ENCODE data around the gene HS3ST5. TPM values are rescaled to one million over a fixed set of nuclear protein-coding genes. Genes with fewer than 3 reads are reported as not detected.
"Not testable (repeated sequence)": the region's sequence is repeated elsewhere in the genome, so short reads cannot be mapped to it uniquely, and the experiment has no call there.

The HS3ST5 gene
- total RNA-seq, 1 donor: not detected

GRCh38 chr6:114053791-114054190 lies 289.0 kb downstream of the HS3ST5 start:
- Histone ChIP-seq H4K20me1 (ENCODE audit: insufficient read depth, low read length) (no peaks in the 10 kb centered on the region), H3K4me2 (ENCODE audit: insufficient read depth, low read length) (no peak overlapping the region), H3K4me3 (ENCODE audit: insufficient read depth, low read length) (no peak overlapping the region), H3K79me2 (ENCODE audit: insufficient read depth, low read length) (no peaks in the 10 kb centered on the region), H3K4me1 (ENCODE audit: insufficient read depth, low read length) (peaks cover 2% of the 10 kb centered on the region), H3K36me3 (ENCODE audit: insufficient read depth, low read length) (no peaks in the 10 kb centered on the region), H3K9me3 (ENCODE audit: low read depth, low read length) (no peaks in the 10 kb centered on the region), H3K27me3 (ENCODE audit: insufficient read depth, low read length) (no peaks in the 10 kb centered on the region), H2AFZ (ENCODE audit: low read length) (peak overlapping the region; percentile 42), H3K27ac (ENCODE audit: low read depth, low read length) (no peak overlapping the region)
- TF ChIP-seq, protein P1, sequence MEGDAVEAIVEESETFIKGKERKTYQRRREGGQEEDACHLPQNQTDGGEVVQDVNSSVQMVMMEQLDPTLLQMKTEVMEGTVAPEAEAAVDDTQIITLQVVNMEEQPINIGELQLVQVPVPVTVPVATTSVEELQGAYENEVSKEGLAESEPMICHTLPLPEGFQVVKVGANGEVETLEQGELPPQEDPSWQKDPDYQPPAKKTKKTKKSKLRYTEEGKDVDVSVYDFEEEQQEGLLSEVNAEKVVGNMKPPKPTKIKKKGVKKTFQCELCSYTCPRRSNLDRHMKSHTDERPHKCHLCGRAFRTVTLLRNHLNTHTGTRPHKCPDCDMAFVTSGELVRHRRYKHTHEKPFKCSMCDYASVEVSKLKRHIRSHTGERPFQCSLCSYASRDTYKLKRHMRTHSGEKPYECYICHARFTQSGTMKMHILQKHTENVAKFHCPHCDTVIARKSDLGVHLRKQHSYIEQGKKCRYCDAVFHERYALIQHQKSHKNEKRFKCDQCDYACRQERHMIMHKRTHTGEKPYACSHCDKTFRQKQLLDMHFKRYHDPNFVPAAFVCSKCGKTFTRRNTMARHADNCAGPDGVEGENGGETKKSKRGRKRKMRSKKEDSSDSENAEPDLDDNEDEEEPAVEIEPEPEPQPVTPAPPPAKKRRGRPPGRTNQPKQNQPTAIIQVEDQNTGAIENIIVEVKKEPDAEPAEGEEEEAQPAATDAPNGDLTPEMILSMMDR (IDR thresholded peaks at IDR 0.05; ENCODE audit: extremely low read depth, low read depth, low read length): no peak
- no peak for DNase-seq (ENCODE audit: insufficient read length, low spot score, missing footprints)

GRCh38 chr6:114052141-114052540 lies 290.7 kb downstream of the HS3ST5 start:
- Histone ChIP-seq H3K4me3 (ENCODE audit: insufficient read depth, low read length) (no peak overlapping the region), H2AFZ (ENCODE audit: low read length) (no peak overlapping the region), H3K4me1 (ENCODE audit: insufficient read depth, low read length) (peaks cover 2% of the 10 kb centered on the region), H3K27ac (ENCODE audit: low read depth, low read length) (no peak overlapping the region), H3K4me2 (ENCODE audit: insufficient read depth, low read length) (no peak overlapping the region), H3K9me3 (ENCODE audit: low read depth, low read length) (no peaks in the 10 kb centered on the region), H3K27me3 (ENCODE audit: insufficient read depth, low read length) (no peaks in the 10 kb centered on the region), H3K79me2 (ENCODE audit: insufficient read depth, low read length) (no peaks in the 10 kb centered on the region), H4K20me1 (ENCODE audit: insufficient read depth, low read length) (no peaks in the 10 kb centered on the region), H3K36me3 (ENCODE audit: insufficient read depth, low read length) (no peaks in the 10 kb centered on the region)
- DNase-seq (ENCODE audit: insufficient read length, low spot score, missing footprints): no peak
- TF ChIP-seq, protein P1 (IDR thresholded peaks at IDR 0.05; ENCODE audit: extremely low read depth, low read depth, low read length): no peak

DNA sequence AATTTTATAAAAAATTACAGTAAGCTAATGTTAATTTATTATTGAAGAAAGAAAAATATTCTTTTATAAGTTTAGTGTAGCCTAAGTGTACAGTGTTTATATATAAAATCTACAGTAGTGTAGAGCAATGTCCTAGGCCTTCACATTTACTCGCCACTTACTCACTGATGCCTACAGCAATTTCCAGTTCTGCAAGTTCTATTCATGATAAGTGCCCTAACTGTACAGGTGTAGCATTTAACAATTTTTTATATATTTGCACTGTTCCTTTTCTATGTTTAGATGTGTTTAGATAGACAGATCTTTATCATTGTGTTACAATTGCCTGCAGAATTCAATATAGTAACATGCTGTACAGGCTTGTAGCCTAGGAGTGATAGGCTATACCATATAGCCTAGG lies 291.8 kb downstream of the HS3ST5 start:
- TF ChIP-seq, protein P1 (IDR thresholded peaks at IDR 0.05; ENCODE audit: extremely low read depth, low read depth, low read length): no peak
- no peak overlapping the region for H3K27ac ChIP-seq (ENCODE audit: low read depth, low read length)
- no peaks in the 10 kb centered on the region for H3K79me2 ChIP-seq (ENCODE audit: insufficient read depth, low read length)
- no peaks in the 10 kb centered on the region for H3K27me3 ChIP-seq (ENCODE audit: insufficient read depth, low read length)
- H3K9me3 ChIP-seq (ENCODE audit: low read depth, low read length): no peaks in the 10 kb centered on the region
- no peak overlapping the region for H3K4me3 ChIP-seq (ENCODE audit: insufficient read depth, low read length)
- no peak overlapping the region for H2AFZ ChIP-seq (ENCODE audit: low read length)
- DNase-seq (ENCODE audit: insufficient read length, low spot score, missing footprints): no peak
- no peak overlapping the region for H3K4me2 ChIP-seq (ENCODE audit: insufficient read depth, low read length)
- H3K4me1 ChIP-seq (ENCODE audit: insufficient read depth, low read length): peaks cover 2% of the 10 kb centered on the region
- no peaks in the 10 kb centered on the region for H3K36me3 ChIP-seq (ENCODE audit: insufficient read depth, low read length)
- no peaks in the 10 kb centered on the region for H4K20me1 ChIP-seq (ENCODE audit: insufficient read depth, low read length)

DNA sequence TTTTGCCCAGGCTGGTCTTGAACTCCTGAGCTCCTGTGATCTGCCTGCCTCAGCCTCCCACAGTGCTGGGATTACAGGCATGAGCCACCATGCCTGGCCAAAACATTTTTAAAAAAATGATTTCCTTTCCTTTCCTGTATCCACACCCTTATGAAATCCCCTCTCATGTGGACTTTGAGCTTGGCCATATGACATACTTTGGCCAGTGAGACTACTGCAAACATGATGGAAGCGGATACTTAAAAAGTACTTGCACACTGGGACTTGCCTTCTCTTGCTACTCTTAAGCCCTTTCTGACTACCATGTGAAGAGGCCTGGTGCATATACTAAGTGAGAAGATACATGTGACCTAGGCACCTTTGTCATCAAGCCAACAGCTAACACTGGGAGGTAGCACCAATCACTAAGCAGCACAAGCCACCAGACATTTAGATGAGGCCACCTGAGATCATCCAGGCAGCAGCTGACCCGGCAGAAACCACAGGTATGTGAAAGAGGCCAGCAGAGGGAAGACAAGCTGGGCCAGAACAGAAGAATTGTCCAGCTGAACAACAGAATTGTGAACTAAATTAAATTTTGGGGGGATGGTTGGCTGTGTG lies 293.4 kb downstream of the HS3ST5 start:
- no peaks in the 10 kb centered on the region for H3K36me3 ChIP-seq (ENCODE audit: insufficient read depth, low read length)
- H3K27ac ChIP-seq (ENCODE audit: low read depth, low read length): no peak overlapping the region
- DNase-seq (ENCODE audit: insufficient read length, low spot score, missing footprints): no peak

GRCh38 chr6:114044566-114044965 lies 298.3 kb downstream of the HS3ST5 start:
- not testable (repeated sequence) for H3K36me3 ChIP-seq (ENCODE audit: insufficient read depth, low read length); H3K4me3 ChIP-seq (ENCODE audit: insufficient read depth, low read length); H2AFZ ChIP-seq (ENCODE audit: low read length); H3K4me1 ChIP-seq (ENCODE audit: insufficient read depth, low read length); H3K27me3 ChIP-seq (ENCODE audit: insufficient read depth, low read length); H3K79me2 ChIP-seq (ENCODE audit: insufficient read depth, low read length); H3K27ac ChIP-seq (ENCODE audit: low read depth, low read length); H4K20me1 ChIP-seq (ENCODE audit: insufficient read depth, low read length); H3K9me3 ChIP-seq (ENCODE audit: low read depth, low read length); H3K4me2 ChIP-seq (ENCODE audit: insufficient read depth, low read length); DNase-seq (ENCODE audit: insufficient read length, low spot score, missing footprints)

More for the DNA sequence above, 293.4 kb downstream of the HS3ST5 start:
- Histone ChIP-seq H4K20me1 (ENCODE audit: insufficient read depth, low read length) (no peaks in the 10 kb centered on the region), H3K4me2 (ENCODE audit: insufficient read depth, low read length) (no peak overlapping the region), H3K9me3 (ENCODE audit: low read depth, low read length) (no peaks in the 10 kb centered on the region), H3K4me3 (ENCODE audit: insufficient read depth, low read length) (no peak overlapping the region), H2AFZ (ENCODE audit: low read length) (no peak overlapping the region), H3K27me3 (ENCODE audit: insufficient read depth, low read length) (no peaks in the 10 kb centered on the region), H3K79me2 (ENCODE audit: insufficient read depth, low read length) (no peaks in the 10 kb centered on the region), H3K4me1 (ENCODE audit: insufficient read depth, low read length) (peaks cover 2% of the 10 kb centered on the region)
- TF ChIP-seq, protein P1 (IDR thresholded peaks at IDR 0.05; ENCODE audit: extremely low read depth, low read depth, low read length): no peak
